NCI-H1694 (cell line): ENCODE measurements around the gene UBAC1.

Experiments used
- DNase-seq: peaks from one replicate; lab custom pipeline; 2025; lab: John Stamatoyannopoulos, UW

UBAC1 gene

DNA sequence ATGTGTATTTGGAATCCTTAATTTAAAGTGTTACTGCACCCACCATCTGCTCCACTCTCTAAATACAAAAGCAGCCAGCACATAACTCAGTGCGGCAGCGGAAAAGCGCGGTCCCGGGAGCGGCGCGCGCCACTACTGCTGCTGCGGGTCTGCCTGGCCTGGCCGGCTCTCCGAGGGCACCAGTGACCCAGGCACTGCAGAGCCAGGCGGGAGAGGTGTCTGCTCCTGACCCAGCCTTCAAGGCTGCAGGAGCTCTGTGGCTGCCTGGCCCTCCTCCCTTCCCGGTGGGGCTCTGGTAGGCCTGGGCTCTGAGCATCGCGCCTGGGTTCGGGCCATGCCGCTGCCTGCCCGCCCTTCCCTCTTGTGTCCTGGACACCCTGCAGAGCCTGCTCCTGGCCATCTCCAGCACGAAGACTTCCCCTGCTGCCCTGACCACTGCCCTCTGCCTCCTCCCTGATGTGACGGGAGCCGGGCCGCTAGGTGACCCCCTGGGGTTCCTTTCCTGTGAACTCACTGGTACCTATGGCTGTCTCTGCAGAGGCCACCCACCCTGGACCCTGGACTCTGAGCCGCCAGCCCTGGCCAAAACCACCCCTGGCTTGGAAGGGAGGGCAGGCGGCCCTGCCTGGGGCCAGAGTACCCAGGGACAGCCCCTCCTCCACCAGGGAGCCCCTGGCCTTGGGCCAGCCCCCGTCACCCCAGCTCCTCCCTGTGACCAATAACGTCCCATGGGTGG lies 32.8 kb upstream of the UBAC1 start:
- DNase-seq = no peak

GRCh38 chr9:135993409-135993742 lies 32.2 kb upstream of the UBAC1 start:
- DNase-seq = no peak

GRCh38 chr9:135992486-135993408 lies 31.6 kb upstream of the UBAC1 start:
- no peak for DNase-seq

DNA sequence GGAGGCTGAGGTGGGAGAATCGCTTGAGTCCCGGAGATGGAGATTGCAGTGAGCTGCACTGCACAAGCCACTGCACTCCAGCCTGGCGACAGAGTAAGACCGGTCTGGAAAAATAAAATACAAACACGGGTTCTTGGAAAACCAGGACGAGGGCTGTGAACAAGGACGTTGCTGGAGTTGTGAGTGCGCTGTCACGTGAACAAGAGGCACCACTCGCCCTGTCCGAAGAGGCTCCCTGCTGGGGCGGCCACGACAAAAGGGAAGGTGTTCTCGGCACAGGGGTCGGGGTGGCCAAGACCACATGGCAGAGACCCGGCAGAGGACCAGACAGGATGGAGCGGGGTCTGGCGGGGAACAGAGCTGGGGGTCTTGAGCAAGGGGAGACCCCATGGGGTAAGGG lies 30.6 kb upstream of the UBAC1 start:
- no peak for DNase-seq

- peak; percentile 86 for DNase-seq
Measured at GRCh38 chr9:135990468-135991429, 29.6 kb upstream of the UBAC1 start.

- peak; percentile 53 for DNase-seq
Measured at GRCh38 chr9:135989722-135990467, 28.7 kb upstream of the UBAC1 start.

DNA sequence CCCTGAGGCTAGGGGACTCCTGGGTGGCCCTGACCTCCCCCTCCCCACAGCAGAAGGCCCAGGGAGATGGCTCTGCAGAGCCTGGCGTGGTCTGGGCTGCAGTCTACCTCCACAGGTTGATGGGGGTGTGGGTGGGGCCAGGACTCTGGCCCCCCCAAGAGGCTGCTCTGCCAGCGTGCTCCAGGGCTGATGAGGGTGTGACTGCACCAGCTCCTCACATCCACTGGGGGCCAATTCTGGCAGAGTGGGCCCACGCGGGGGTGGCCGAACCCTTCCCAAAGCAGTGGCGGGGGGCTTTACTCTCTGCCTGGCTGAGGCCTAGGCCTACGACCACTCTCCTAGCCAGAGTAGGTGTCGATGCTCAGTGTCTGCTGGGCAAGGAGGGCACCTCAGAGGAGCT lies 28.0 kb upstream of the UBAC1 start:
- DNase-seq = no peak

DNA sequence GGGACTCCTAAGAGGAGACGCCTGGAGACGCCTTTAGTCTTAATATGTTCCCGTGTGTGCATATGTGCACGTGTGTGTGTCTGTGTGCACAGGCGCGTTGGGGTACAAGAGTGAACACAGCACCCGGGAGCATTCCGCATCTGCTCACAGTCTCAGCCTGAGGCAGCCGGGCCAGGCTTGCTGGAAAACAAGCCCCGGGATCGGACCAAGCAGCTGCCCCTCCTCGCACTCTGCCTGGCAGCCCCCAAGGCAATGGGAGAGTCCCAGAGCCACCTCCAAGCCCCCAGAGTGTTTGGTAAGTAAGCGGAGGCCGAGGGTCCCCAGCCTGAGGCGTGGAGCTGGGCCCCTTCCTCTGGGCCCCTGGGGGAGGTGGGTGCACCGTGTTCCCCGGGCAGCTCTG lies 27.3 kb upstream of the UBAC1 start:
- DNase-seq = no peak

DNA sequence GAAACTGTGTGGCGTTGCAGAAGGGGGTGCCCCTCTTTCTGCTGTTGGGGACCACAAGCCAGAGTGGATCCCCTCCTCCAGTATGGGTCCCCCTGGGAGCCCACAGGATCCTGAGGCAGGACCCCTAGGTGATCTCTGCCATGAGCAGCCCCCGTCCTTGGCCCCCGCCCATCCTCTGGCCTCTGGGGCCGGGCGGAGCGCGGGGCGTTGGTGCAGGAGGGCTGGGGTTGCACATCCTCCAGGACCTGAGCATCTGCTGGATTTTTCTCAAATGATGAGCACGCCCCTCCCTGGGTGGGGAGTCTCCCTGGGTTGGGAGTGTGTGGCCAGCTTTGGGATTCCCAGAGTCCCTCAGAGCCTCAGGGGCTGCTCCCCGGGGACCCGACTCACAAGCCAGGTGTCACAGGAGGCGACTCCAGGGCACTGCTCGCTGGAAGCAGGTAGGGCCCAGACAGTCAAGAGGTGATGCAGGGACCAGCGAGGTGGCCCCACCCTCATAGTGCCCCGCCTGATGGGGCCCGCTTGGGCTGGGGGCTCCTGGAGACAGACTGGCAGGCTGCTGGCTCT lies 26.7 kb upstream of the UBAC1 start:
- DNase-seq = no peak

DNA sequence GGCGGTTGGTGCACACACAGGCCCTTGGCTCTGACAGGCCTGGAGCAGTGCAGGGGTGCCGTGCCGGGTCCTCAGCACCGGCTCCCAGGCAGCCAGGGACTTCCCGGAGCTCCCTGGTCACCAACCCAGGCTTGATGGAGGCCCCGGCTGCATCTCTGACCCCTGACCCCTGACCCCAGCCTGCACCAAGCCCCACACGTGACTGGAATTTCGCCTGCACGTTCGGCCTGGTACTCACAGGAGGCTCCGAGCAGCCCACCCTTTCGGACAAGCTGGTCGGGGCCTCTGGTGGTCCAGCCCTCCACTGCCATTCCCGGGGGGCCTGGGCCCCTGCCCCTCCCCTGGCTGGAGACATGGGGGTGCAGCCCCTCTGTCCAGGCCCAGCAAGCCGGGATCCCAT lies 25.4 kb upstream of the UBAC1 start:
- no peak for DNase-seq

GRCh38 chr9:135985889-135986288 lies 24.7 kb upstream of the UBAC1 start:
- no peak for DNase-seq

GRCh38 chr9:135985459-135985774 lies 24.2 kb upstream of the UBAC1 start:
- DNase-seq = no peak

GRCh38 chr9:135984072-135984710 lies 23.0 kb upstream of the UBAC1 start:
- no peak for DNase-seq

DNA sequence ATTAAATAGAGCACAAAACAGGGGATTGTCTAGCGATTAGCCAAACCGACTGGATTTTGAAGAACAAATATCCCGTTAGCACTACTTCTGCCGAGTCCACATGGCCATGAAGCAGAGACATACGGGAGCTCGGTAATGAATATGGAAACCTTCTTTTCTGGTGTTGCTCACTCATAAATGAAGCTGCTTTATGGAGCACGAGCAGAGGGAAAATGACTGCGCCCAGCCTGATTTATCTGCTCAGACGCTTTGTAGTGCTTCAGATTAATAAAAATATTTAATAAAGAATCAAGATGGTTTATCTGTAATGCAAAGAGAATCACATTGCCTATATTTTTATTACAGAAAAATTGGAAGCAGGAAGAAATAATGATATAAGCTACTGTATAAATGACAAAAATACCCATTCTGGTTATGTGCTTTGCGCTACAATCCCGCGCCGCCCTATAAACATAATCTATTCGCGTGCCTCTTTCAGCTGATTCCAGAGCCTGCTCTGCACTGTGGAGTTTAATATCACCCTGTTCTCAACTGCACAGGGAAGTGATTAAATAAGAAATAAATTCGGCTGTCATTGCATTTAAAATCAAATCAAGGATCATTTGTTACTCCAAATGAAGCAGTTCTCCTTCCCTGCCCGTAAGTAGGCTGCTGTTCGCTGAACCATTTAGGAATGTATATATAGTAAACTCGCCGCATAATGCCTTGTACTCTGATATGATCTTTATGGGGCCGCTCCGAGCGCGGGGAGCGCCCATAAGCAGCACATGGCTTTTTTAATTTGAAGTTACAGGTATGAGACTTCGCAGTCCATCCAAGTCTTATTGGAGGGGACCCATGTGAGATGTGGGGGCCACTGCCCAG lies 22.3 kb upstream of the UBAC1 start:
- no peak for DNase-seq

DNA sequence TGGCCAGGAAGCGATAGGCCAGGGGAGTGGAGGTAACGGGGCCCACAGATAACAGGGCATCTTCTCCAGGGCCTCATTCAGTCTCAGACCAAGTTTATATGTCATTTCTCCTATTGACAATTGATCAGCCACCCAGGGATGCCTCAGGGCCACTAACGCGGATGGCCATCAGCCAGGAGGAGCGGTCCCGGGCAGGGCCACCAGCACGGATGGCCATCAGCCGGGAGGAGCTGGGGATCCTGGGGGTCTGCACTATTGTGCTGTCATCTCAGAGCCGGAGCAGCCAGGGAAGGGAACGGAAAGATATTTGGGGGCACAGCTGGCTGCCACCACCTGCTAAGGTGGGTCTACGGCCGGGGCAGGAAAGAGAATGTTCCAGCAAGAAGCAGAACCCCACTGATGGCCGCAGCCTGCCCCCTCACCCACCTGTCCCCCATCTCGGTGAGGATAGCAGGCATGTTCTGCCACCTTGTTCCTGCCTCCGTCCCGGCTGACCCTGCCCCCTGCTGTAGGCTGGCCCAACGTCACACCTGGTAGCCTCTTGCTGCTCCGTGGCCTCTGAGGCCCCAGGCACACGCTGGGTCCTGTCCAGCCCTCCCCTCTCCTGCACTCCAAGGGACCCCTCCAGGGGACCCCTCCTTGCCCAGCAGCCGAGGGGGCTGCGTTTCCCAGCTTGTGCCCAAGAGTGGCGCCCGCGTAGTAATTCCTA lies 21.5 kb upstream of the UBAC1 start:
- no peak for DNase-seq

DNA sequence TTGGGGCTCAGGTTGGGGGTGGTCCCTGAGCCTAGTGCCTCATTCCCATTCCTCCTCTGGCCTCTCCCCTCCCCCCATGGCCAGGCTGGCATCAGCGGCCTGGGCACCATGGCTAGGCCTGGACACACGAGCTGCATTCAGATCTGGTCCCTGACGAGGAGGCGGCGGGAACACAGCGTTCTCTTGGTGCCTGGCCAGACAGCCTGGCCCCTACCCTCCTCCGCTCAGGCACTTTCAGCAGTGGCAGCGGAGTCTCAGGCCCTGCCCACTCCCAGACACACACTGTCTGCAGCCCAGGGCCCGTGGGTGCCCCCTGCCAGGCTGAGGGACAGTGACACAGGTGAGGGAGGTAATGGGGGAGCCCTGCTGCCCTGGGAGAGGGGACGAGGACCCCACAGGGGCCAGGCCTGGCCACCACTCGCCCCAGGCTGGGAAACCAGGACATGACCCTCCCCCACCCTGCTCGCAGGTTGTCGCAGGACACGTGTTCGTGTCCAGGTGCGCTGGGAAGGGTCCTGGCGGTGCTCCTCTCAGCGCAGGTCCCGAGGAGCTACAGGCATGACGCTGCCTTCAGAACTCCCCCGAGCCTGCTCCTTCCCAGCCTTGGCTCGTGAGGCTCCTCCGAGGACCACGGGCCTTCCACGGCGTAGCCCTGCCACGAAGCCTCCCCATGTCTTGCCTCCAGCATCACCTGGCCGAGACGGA lies 19.9 kb upstream of the UBAC1 start:
- no peak for DNase-seq

DNA sequence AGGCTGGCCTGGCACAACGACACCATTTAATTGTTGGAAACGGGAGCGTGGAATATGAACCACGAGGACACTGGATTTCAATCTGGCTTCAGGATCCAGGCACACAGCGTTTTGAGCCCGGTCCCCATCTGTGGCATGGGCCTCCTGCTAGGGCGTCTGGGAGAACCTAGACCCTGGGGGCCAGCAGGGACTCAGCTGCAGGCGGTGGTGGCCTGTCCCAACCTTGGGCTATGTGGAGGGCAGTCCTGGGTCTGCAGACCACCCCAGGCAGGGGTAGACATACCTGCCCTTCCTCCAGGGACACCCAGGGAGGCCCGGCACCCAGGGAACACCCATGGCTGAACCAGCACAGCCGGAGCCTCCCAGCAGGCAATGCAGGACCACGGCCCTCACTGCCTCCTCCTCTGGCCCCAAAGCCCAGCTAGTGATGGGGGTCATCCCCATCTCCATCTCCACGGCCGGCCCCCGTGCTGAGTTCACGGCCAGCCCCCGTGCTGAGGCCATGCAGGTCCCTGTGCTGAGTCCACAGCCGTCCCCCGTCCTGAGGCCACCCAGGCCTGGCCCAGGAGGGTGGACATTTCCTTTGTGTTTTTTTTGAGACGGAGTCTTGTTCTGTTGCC lies 18.5 kb upstream of the UBAC1 start:
- no peak for DNase-seq
